NCI-H748 (cell line): Measurements from ENCODE around the gene CFC1B.
"Not testable (repeated sequence)": the region's sequence is repeated elsewhere in the genome, so short reads cannot be mapped to it uniquely, and the experiment has no call there.

Experiments
- DNase-seq: peaks from one replicate; lab custom pipeline; 2025; ENCODE audit not compliant: unreplicated experiment; lab: John Stamatoyannopoulos, UW

The CFC1B gene

DNA sequence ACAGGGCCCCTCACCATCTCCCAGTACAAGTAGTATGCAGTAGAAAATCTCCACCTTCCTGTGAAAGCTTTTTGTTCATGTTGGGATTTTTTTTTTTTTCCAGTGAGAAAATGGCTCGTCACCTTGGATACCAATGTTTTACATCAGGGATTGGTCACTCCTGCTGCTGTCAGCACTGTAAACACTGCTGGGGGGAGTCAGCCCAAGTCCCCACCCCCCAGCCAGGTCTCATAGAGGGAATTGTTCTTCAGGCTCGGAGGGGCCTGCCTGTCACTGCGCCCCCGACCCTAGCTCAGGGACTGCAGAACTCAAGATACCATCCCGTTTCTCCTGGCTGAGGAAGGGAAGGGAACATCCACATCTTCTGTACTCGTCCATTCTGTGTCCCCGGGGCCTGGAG lies at the start of gene CFC1B:
CFC1B (plus strand) TSS at position 231 of the 400 bp plus-strand sequence. CDS start 263 bp downstream, outside the sequence.
- DNase-seq = not testable (repeated sequence)

DNA sequence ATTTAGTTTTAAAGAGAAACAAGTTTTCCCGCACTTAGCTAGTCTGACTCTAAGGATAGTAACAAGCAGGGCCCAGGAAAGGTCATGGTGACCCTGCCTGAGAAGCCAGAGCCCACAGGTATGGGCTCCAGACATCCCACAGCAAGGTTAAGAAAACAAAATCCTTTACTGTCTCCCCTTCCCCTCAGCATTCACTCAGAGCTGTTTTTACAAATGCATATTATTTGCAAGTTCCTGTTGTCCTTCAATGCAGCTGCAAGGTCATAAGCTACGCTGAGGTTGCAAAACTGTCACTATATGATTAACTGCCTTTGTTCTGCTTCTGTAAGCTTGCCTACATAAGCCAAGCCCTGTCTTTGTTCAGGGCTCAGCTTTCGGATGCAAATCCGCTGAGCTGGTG lies 29.9 kb upstream of the CFC1B start:
- not testable (repeated sequence) for DNase-seq

DNA sequence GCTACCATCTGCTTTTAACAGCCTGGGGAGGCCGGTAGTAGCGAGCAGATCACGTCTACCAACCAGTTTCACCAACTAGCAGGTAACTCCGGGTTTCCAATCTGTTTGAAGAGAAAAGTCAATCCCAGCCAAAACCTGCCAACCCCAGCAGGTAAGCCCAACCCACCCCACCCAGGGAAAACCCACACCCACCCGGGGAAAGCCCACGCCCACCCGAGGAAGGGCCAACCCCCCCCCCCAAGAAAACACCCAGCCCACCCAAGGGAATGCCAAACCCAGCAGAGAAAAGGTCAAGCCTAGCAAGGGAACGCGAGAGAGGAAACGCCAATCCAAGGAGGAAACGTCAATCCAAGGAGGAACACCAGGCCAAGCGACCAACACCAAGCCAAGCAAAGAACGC lies 11.8 kb upstream of the CFC1B start, which contains the start of gene POTEI:
POTEI (minus strand) TSS at position 101 of the 400 bp plus-strand sequence; CDS start at position 8, 93 bp downstream.
- DNase-seq = not testable (repeated sequence)

DNA sequence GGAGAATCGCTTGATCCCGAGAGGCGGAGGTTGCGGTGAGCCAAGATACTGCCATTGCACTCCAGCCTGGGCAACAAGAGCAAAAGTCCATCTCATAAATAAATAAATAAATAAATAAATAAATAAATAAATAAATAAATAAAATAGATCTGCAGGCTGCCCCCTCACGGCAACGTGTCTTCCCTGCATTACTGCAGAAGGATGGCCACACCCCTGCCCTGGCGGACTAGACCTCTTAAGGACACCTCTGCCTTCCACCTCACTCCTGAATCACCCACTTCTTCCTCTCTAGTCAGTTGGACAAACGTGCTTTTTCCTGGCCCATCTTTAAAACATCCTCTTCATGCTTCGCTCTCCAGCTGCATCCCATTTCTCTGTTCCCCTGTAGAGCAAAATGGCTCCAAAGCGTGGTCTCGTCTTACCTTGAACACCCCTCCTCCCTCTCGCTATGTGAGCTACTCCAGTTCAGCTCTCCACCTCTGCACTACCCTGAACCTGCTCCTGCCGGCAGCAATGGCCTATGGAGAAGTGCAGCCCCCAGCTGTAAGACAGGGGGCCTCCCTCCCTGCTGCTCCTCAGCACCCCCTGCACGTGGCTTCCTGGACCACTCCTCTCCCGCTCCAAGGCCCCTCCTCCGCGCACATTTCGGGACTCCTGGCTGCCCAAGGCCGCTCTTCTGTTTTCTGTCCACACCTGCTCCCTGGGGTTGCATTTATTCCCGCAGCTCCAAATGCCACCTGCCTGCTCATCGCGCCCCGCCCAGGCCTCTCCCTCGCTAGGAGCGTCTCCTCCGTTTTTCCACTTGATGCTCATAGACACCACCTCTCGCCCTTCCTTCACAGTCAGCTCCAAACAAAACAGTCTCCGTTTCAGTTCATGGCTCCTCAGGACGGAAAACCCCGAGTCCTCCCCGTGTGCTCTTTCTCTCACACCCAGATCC lies 9.9 kb upstream of the CFC1B start:
- not testable (repeated sequence) for DNase-seq

DNA sequence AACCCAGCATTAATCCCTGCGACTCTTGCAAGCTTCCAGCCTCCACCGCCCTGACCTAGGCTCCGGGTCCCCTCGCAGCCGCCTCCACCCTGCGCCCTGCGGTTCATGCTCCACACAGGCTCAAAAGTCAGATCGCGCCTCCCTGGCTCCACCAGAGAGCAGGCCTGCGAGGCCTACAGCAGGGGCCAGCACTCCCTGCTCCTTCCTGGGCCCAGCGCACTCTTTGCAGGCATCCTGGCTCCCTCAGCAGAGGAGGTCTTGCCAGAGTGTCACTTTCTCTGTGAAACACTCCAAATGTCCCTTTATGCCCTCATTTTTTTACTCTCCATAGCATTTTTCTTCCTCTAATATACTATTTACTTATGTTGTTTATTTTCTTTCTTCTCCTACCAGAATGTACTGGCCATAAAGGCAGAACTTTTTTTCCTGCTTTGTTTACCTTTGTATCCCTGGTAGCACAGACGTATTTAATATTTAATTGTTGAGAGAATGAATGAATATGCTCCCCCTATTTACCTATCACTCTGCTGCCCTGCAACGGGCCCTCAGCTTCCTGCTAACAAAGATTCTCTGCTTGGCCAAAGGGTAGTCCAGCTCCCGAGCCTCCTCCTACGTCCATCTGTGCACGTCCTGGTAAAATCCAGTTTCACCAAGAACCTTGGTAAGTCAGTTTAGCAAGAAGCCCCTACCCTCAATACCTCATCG lies 9.1 kb upstream of the CFC1B start:
- DNase-seq = not testable (repeated sequence)

DNA sequence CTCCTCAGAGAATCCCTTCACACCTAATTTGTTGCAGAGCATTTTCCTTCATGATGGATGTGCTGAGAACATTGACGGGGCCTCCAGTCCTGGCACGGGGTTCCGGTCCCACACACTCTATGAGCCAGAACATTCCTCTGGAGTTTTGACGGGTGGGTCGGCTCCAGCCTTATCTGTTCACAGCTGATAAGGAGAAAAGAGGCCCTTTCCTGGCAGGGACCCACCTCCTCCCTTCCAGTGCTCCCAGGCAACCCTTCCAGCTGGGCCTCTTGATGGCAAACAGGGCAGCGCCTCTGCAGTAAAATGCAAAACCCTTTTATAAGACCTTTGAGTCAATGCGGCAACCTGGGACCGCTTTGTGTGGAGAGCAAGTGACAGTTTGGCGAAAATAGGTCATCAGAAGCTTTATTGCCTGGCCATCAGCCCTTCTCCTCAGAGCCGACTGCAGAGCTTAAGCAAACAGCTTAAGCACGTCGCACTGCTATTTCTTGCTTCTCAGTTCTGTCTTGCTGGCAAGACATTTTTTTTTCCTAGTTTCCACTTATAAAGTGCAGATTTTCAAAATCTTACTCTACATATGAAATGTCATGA lies 2.4 kb upstream of the CFC1B start:
- DNase-seq = not testable (repeated sequence)

DNA sequence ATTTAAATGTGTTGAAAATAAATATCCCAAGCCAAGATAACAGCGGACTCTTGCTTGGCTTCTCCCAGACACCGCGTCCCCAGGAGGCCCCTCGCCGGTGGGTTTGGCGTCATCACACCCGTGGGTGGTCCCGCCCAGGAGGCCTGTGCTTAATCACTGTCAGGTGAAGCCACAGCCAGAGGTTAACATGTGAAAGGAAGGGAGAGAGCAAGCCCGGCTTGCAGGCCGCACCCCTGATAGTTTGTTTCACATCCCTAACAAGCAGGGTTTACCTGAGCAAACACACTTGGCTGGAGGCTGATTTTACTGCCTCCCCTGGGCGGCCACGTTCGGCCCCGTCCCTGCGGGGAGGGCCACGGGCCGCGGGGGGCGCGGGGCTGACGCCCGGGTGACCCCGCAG lies 1.4 kb downstream of the CFC1B start:
- DNase-seq = not testable (repeated sequence)

DNA sequence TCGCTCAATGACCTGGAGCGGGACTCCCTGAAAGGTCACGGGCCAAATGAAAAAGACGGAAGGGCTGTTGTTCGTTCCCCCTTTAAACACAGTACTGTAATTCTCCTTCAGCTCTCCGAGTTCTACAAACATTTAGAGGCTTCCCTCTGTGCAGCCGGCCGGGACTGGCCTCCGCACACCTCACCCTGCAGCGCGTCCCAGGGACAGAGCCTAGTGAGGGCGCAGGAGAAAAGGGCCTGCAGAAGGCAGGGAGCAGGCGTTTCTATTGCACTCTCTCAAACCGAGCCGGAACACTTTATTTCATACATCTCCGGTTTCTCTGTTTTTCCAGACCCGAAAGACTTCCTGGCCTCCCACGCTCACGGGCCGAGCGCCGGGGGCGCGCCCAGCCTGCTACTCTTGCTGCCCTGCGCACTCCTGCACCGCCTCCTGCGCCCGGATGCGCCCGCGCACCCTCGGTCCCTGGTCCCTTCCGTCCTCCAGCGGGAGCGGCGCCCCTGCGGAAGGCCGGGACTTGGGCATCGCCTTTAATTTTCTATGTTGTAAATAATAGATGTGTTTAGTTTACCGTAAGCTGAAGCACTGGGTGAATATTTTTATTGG lies 6.4 kb downstream of the CFC1B start:
- not testable (repeated sequence) for DNase-seq

DNA sequence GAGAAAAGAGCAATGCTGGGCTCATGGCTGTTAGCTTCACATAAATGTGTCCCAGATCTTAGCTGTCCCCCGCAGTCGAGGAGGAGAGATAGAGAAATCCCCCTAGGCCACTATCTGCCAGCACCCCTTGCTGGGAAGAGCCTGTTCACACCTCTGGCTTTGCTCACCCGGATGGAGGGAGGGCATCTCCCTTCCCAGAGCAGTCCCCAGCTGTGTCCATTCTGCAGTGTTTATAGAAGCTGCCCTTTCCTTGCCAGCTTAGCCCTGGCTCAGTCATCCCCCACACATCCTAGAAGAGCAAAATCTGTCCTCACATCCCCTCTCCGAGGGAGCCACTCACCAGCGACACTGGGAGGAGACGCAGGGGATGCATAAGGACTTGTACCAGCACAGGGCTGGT lies 8.5 kb downstream of the CFC1B start:
- not testable (repeated sequence) for DNase-seq

DNA sequence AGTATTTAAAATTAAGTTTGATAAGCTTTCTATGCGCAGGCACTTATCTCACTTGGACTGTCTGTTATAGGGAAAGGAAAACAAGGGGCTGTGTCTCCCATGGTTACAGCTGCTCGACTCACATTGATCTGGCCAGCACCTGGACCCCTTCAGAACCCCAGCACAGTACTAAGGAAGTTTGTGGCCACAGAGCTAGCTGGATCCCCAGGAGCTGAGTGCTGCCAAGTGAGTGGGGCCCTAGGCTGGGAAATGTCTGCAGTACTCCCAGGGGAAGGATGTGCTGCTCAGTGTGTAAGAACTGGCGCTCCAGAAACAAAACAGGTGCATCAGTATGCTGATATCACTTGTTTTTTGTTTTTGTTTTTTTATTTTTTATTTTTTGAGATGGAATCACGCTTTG lies 9.2 kb downstream of the CFC1B start:
- not testable (repeated sequence) for DNase-seq

DNA sequence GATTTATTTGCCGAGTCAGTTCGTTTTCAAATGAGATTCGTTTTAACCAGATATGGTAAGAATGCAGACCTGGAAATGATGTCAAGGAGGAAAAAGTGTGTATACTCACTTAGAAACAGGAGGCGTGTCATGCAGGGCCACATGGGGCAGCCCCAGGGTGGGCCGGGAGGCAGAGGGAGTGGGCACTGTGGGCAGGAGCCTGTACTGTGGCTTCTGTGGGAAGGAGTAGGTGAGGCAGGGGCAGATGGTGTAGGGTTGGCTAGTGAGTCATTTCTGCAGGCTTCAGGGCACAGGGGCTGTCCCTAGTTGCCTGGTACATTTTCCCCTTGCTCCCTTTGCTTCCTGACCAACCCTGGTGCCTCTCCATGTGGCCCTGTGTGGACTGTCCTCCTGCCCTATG lies 10.2 kb downstream of the CFC1B start:
- DNase-seq = not testable (repeated sequence)

DNA sequence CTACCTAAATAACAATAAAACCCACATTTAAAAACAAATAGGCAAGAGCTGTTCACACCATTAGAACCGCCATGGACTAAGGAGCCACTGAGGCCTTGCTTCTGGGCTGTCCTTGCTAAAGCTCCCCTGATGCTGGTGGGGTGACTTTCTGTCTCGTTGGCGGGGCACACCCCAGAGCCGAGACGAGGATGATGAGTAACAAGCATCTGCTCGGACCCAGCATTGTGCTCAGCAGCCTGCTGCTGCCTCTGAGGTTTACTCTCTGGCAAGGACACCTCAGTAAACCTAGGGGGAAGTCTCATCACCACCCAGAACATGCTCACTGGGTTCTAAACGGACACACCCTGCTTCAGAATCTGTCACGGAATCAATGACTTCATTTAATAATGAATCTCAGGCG lies 10.7 kb downstream of the CFC1B start:
- DNase-seq = not testable (repeated sequence)

DNA sequence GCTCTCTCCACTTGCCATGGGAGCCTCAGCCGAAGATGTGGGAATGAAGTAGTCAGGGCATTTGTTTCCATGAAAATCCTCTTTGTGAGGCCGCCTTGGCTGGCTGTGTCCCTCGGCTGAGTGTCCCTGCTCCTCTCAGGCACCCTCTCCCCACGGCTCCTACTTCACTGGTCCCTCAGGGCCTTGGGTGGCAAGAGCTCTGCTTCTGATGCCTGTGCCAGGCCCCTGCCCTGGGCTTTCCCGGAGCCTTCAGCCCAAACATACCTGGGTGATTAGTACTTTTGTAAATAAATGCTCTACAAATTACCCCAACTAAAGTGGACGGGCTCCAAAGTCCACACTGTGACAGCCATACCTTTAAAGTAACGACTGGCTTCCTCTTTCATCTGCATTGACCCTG lies 15.6 kb downstream of the CFC1B start:
- DNase-seq = not testable (repeated sequence)

DNA sequence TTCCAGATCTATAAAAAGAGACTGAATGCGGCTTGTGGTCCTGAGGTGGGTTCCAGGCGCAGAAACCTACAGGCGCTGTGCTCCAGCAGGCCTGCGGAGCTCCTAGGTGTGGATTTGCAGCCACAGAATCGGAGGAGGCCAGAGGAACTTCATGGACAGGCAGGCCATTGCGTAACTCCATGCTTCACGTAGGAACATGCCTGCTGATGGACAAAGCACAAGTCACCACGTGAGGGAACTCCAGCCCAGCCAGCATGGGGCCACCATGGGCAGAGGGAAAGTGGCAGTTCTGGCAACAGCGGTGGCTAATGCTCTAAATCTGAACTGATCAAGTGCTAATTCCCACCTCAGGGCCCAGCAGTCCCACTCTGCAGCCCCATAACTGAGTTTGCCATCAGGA lies 17.2 kb downstream of the CFC1B start:
- not testable (repeated sequence) for DNase-seq

DNA sequence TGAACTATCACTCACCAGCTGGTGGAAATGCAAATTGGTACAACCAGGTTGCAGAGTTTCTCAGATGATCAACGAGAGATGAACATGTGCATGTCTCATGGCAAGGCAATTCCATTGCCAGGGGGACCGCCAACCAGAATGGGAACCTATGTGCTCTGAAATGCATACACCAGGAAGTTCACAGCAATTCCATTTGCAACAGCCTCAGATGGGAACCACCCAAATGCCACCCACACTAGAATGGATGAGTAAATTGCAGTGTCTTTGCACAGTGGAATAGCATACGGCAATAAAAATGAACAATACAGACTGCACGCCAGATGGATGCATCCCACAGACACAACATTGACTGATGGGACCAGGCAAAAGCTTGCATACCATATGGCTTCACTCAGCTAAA lies 21.8 kb downstream of the CFC1B start:
- not testable (repeated sequence) for DNase-seq

DNA sequence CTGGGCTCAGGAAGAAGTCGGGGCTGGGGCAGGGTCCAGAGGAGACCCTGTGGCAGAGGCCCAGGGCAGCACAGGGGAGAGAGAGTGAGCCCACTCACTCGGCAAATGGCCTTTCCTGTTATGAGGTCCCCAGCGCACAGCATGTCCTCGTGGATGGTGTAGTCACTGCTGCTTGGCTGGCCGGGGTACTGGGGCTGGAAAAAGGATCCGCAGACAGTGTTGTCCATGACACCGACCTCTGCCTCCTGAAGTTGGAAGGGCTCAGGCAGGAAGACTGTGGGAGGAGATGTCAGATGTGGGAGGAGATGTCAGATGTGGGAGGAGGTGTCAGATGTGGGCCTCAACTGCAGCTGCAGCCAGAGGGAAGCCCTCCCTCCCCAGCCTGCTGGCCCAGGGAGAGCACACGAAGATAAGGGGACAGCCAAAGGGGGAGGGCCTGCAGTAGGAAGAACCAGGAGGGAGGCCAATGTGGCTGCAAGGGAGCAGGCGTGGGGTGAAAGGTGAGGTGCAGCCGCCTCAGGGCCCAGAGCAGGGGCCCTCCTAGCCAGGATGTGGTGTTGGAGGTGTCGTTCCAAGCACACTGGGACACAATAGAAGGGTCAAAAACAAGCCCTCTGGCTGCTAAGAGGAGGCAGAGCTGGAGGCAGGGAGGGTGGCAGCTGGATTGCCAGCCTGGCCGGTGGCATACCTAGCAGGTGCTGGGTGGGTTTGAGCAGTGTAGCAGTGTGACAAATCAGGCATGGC lies 22.9 kb downstream of the CFC1B start:
- not testable (repeated sequence) for DNase-seq

DNA sequence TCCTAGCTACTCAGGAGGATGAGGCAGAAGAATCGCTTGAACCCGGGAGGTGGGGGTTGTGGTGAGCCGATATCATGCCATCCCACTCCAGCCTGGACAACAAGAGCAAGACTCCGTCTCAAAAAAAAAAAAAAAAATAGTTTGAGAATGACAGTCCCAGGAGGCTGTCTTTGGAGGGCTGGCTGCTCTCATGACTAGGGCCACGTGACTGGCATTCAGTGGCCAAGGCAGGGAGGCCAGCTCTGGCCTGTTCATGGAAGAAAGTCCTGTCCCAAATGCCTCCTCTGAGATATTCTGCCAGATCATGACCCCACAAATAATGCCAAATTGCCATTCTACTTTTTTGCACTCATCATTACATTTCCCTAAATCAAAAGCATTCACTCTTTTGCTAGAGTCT lies 24.0 kb downstream of the CFC1B start:
- not testable (repeated sequence) for DNase-seq

DNA sequence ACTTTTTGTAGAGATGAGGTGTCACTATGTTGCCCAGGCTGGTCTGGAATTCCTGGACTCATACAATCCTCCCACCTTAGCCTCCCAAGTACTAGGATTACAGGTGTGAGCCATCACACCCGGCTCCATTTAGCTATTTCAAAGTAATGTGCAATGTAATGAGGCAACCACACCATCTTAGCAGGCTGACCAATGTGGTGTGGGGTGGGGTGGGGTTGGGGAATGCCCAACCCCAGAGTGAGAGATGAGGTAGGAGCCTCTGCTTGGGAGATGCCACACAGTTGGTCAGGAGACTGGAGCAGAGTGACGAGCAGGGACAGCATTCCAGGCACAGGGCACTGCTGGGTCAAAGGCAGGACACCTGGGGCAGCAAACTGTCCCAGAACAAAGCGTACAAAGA lies 27.4 kb downstream of the CFC1B start:
- DNase-seq = not testable (repeated sequence)

DNA sequence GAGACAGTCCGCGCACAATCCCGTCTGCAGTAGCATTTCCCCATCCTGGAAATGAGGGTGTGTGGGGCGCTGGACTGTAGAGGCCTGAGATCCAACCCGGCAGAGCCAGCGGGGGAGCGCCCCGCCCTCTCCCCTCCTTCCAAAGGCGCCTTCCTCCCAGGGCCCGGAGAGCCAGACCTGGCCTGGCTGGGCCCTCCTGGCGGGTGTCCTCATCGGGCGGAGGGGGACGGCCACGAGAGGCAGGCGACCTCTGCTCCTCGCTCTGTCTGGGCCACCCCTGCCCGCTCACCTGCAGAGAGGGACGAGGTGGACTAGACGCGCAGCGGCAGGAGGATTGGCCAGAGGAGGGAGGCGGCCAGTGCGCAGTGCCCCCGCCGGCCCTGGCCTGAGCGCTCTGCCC lies 28.5 kb downstream of the CFC1B start:
- DNase-seq = not testable (repeated sequence)

DNA sequence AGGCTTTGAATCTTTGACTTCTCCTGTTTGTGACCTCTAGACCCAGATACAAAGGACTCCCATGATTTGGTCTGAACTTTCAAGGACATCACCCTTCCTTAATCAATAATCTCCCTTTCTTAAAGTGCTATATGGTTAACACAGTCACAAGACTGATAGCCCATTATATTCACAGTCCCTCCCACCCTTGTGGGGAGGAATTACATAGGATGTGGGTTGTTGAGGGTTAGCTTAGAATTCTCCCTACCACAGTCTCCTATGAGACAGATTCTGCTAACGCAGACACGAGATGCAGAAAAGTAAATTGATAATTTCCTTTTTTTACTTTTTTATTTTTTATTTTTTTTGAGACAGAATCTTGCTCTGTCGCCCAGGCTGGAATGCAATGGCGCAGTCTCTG lies 33.2 kb downstream of the CFC1B start:
- not testable (repeated sequence) for DNase-seq
